Measurements from ENCODE around the gene KRTAP5-3. TPM values are rescaled to one million over a fixed set of nuclear protein-coding genes. Genes with fewer than 3 reads are reported as not detected.

Gene KRTAP5-3
- total RNA-seq, 1 experiment from 2014 or later: not detected

DNA sequence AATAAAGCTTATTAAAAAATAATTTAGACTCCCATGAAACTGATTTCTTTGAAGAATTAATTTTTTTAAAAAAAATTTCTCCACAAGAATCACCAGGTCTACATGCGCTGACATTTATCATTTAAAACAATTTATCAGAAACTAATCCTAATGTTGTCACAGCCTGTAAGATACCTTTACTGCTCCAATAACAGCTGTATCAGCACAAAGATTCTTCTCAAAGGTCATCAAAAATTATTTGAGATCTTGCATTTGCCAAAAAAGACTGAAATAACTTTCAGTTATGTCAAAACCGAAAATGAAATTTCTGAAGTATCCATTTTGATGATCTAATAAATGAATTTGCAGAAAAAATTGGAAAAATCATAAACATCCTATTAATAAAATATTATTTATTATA, 29.4 kb upstream of the KRTAP5-3 start:
- Histone ChIP-seq H3K36me3 (replicated peaks; ENCODE audit: control insufficient read depth, insufficient read depth, low read length) (no peaks in the 10 kb centered on the region), H3K4me3 (ENCODE audit: insufficient read depth, low read depth, low read length) (no peak overlapping the region), H3K27me3 (ENCODE audit: control insufficient read depth, insufficient read depth, low read length) (no peaks in the 10 kb centered on the region; the same call in 1 of the 2 replicates)
- no peak for DNase-seq

DNA sequence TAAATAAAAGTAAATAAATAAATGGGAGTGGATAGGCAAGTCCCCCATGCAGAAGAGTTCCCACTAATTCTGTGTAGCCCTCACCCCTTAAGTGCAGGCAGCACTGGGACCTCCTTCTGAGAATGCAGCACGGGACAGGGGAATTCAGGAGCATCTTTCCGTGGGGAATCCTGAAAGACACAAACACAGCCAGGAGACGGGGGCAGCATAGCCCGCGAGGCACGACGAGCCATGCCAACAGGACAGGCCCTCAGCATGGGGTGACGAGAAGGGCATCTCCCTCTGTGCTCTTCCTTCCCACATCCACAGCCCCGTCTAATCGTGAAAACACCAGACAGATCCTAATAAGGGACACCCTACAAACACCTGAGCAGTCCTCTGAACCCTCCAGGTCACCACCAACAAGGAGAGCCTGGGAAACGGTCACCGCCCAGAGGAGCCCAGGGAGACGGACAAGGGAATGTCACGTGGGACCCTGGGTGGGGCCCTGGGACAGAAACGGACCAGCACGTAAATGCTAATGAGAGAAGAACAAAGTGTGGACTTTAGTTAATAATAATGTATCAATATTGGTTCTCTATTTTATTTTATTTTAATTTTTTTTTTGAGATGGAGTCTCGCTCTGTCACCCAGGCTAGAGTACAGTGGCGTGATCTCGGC, 28.2 kb upstream of the KRTAP5-3 start:
- DNase-seq: no peak
- H3K36me3 ChIP-seq (replicated peaks; ENCODE audit: control insufficient read depth, insufficient read depth, low read length): no peaks in the 10 kb centered on the region
- H3K4me3 ChIP-seq (ENCODE audit: insufficient read depth, low read depth, low read length): no peak overlapping the region
- H3K27me3 ChIP-seq (ENCODE audit: control insufficient read depth, insufficient read depth, low read length): no peaks in the 10 kb centered on the region; the same call in 1 of the 2 replicates

DNA sequence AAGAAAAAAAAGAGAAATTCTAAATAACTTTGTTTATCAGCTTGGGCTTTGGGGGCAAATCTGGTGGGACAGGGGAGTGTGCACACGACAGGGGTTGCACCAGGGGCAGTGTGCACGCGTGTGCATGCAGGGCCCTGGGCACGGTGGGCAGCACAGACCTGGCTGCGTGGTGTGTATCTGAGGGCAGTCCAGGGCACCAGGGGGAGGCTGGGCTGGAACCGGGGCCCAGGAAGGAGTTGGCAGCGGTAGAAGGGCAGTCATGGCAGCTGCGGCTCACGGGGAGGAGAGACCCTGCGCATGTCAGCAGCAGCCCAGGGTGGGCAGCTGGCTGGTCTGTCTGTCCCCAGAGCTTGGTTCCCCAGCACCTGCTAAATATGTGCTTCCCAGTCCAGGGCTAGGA, 25.6 kb upstream of the KRTAP5-3 start:
- no peak for DNase-seq
- Histone ChIP-seq H3K4me3 (ENCODE audit: insufficient read depth, low read depth, low read length) (no peak overlapping the region), H3K36me3 (replicated peaks; ENCODE audit: control insufficient read depth, insufficient read depth, low read length) (no peaks in the 10 kb centered on the region), H3K27me3 (ENCODE audit: control insufficient read depth, insufficient read depth, low read length) (no peaks in the 10 kb centered on the region; the same call in 1 of the 2 replicates)

DNA sequence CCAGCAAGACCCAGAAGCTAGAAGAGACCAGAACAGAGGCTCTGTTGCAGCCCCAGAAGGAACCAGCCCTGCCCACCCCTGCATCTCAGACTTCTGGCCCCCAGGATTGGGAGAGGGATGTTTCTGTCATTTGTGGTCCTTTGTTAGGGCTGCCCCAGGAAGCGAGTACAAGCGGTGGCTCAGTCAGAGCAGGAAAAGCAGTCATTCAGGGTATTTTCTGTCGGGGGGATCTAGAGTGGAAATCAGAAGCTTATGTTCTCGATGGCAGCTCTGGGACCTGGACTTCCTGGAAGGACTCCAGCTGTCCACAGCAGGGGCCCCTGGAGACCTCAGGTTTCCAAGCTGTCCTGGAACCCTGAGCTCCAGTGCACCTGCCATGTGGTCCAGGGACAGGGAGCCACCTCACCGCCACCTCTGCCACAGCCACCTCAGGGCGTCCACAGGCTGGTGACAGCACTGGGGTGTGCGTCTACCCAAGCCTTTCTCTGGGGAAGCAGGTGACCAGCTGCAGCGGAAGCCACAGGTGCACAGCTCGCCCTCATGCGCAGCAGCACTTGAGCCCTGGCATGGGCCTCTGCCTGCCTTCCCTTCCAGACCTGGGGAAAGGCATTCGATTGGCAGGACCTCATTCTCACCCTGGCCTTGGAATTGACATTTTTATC, 23.9 kb upstream of the KRTAP5-3 start:
- Histone ChIP-seq H3K27me3 (ENCODE audit: control insufficient read depth, insufficient read depth, low read length) (no peaks in the 10 kb centered on the region; the same call in none of the 2 replicates), H3K36me3 (replicated peaks; ENCODE audit: control insufficient read depth, insufficient read depth, low read length) (no peaks in the 10 kb centered on the region), H3K4me3 (ENCODE audit: insufficient read depth, low read depth, low read length) (no peak overlapping the region)
- no peak for DNase-seq

DNA sequence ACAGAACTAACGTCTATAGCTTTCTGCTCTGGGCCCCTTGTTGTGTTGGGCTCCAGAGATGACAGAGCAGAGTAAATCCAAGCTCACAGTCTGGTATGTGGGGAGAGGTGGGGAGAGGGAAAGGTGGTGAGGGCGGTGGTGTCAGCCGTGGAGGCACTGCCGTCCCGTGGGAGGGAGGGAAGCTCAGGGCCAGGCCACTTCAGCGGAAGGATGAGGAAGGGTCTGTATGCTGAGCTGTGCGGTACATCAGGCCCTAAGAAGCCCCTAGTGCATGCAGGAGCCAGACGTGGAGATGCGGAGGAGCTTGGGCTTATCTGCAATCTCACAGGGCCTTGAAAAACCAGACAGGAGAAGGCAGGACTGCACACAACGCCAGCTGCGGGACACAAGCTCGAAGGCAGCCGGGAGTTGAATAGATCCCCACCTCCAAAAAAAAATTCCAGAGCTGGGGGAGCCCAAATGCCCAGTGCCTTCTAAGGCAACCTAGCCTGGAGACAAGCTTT, 22.9 kb upstream of the KRTAP5-3 start:
- no peak for DNase-seq
- H3K36me3 ChIP-seq (replicated peaks; ENCODE audit: control insufficient read depth, insufficient read depth, low read length): no peaks in the 10 kb centered on the region
- H3K27me3 ChIP-seq (ENCODE audit: control insufficient read depth, insufficient read depth, low read length): no peaks in the 10 kb centered on the region; the same call in none of the 2 replicates
- no peak overlapping the region for H3K4me3 ChIP-seq (ENCODE audit: insufficient read depth, low read depth, low read length)

DNA sequence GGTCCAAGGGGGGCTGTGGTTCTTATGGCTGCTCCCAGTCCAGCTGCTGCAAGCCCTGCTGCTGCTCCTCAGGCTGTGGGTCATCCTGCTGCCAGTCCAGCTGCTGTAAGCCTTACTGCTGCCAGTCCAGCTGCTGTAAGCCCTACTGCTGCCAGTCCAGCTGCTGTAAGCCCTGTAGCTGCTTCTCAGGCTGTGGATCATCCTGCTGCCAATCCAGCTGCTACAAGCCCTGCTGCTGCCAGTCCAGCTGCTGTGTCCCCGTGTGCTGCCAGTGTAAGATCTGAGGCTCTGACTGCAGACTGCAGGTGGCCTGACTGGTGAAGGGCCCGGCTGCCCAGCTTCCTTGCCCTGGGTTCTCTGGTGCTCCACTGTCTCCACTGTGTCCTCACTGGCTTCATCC, 22.0 kb upstream of the KRTAP5-3 start:
- Histone ChIP-seq H3K27me3 (ENCODE audit: control insufficient read depth, insufficient read depth, low read length) (no peaks in the 10 kb centered on the region; the same call in none of the 2 replicates), H3K36me3 (replicated peaks; ENCODE audit: control insufficient read depth, insufficient read depth, low read length) (no peaks in the 10 kb centered on the region), H3K4me3 (ENCODE audit: insufficient read depth, low read depth, low read length) (no peak overlapping the region)
- no peak for DNase-seq

DNA sequence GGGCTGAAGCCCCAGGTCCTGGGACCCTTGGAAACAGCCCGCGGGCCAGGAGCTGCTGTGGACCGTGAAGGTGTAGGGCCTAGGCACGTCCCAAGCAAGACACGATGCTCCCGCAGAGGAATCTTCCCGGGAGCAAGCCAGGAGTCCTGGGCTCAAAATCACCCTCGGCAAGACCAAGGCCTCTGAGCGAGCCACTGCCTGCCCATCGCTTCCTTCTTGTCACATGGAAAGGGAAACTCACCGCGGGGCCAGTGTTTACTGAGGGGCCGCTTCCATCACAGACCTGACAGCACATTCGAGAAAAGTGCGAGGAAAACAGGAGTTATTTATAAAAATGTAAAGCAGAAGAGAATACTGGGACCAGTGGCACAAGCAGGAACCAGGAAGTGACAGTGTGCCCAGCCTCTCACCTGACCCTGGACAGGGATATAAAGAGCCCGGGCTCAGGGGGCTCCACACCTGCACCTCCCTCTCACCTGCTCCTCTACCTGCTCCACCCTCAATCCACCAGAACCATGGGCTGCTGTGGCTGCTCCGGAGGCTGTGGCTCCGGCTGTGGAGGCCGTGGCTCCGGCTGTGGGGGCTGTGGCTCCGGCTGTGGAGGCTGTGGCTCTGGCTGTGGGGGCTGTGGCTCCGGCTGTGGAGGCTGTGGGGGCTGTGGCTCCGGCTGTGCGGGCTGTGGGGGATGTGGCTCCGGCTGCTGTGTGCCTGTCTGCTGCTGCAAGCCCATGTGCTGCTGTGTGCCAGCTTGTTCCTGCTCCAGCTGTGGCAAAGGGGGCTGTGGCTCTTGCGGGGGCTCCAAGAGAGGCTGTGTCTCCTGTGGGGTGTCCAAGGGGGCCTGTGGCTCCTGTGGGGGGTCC, 21.3 kb upstream of the KRTAP5-3 start, which contains the start of gene KRTAP5-5:
KRTAP5-5 (plus strand) TSS at position 450 of the 860 bp plus-strand sequence; CDS start at position 516, 66 bp downstream.
- Histone ChIP-seq H3K36me3 (replicated peaks; ENCODE audit: control insufficient read depth, insufficient read depth, low read length) (no peaks in the 10 kb centered on the region), H3K27me3 (ENCODE audit: control insufficient read depth, insufficient read depth, low read length) (no peaks in the 10 kb centered on the region; the same call in none of the 2 replicates), H3K4me3 (ENCODE audit: insufficient read depth, low read depth, low read length) (no peak within 1 kb of the TSS)
- DNase-seq: peak; percentile 50

DNA sequence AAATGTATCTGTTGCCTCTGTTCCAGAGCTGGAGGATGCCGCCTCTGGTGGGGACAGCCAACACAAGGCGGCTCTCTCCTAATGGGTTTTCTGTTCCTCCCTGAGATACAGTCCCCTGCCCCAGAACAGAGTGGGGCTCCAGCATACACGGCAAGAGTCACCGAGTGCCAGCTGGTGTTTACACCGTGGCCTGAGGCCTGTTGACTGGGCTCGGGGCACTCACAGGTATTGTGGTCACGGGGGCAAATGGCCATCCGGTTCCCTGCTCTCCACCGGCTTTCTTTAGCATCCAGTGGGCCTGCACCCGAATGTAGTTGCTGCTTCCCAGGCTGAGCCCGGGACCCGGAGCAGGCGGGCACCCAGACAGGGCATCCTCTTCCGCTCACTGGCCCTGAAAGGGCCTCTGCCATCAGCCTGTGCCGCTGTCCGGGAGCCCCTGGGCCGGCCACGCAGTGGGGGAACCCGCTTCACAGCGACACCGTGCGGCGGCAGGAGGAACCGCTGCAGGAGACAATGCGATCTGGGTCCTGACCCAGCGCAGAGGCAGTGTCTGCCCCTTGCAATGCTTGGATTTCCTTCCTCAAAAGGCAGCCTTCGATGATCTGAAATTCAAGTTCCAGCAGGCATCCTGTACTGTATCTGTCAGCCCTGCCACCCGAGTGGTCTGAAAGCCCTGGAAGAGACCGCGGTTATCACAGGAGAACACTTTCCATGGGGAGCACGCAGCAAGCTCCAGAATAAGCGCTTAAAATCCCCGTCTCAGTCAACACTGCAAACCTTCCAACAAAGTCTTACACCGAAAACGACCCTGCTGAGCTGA, 20.5 kb upstream of the KRTAP5-3 start:
- Histone ChIP-seq H3K4me3 (ENCODE audit: insufficient read depth, low read depth, low read length) (no peak overlapping the region), H3K27me3 (ENCODE audit: control insufficient read depth, insufficient read depth, low read length) (no peaks in the 10 kb centered on the region; the same call in none of the 2 replicates), H3K36me3 (replicated peaks; ENCODE audit: control insufficient read depth, insufficient read depth, low read length) (no peaks in the 10 kb centered on the region)
- peak; percentile 97 for DNase-seq

DNA sequence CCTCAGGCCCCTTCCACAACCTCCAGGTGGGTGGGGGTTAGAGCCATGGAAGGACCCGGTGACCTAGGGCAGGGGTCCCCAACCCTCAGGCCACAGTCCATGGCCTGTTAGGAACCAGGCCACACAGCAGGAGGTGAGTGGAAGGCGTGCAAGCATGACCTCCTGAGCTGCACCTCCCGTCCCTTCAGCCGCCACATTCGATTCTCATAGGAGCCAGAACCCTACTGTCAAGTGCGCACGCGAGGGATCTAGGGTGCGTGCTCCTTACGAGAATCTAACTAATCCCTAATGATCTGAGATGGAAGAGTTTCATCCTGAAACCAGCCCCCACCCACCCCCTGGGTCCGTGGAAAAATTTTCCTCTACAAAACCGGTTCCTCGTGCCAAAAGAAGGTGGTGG, 17.3 kb upstream of the KRTAP5-3 start:
- DNase-seq: no peak
- H3K36me3 ChIP-seq (replicated peaks; ENCODE audit: control insufficient read depth, insufficient read depth, low read length): no peaks in the 10 kb centered on the region
- H3K4me3 ChIP-seq (ENCODE audit: insufficient read depth, low read depth, low read length): no peak overlapping the region
- H3K27me3 ChIP-seq (ENCODE audit: control insufficient read depth, insufficient read depth, low read length): no peaks in the 10 kb centered on the region; the same call in none of the 2 replicates

DNA sequence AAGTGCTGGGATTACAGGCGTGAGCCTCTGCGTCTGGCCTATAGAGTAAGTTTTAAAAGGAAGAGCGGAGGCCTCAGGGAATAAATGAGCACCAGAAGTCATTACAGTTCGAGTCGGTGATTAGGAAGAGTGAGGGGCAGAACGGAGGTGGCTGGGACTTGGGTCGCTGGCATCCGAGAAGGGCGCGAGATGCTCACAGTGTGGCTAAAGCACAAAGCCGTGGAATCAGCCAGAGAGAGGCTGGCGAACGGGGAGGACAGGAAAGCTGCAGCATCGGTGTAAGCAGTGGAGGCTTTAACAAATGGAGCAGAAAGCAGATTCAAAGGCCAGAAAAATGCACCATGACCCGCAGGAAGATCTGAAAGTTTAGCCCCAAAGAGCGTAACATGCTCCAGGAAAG, 16.4 kb upstream of the KRTAP5-3 start:
- H3K4me3 ChIP-seq (ENCODE audit: insufficient read depth, low read depth, low read length): no peak overlapping the region
- H3K36me3 ChIP-seq (replicated peaks; ENCODE audit: control insufficient read depth, insufficient read depth, low read length): no peaks in the 10 kb centered on the region
- DNase-seq: no peak
- no peaks in the 10 kb centered on the region; the same call in none of the 2 replicates for H3K27me3 ChIP-seq (ENCODE audit: control insufficient read depth, insufficient read depth, low read length)

DNA sequence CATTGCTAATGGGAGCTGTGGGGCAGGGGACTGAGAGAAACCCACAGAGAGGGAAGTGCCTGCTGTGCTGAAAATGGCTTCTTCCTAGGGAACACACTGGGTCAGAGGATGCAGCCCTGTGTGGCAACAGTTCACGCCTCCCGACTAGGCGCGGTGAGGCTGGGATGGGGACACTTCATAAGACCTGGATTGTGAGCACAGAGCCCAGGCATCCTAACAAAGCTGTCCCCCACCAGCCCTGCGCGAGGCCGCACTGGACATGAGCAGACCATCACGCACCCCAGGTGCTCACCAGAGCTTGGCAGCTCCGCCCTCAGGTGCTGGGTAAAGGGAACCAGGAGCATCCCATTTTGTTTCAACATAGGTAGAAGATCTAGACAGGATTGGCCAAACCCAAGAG, 15.5 kb upstream of the KRTAP5-3 start:
- Histone ChIP-seq H3K36me3 (replicated peaks; ENCODE audit: control insufficient read depth, insufficient read depth, low read length) (no peaks in the 10 kb centered on the region), H3K27me3 (ENCODE audit: control insufficient read depth, insufficient read depth, low read length) (no peaks in the 10 kb centered on the region; the same call in none of the 2 replicates), H3K4me3 (ENCODE audit: insufficient read depth, low read depth, low read length) (no peak overlapping the region)
- DNase-seq: no peak

DNA sequence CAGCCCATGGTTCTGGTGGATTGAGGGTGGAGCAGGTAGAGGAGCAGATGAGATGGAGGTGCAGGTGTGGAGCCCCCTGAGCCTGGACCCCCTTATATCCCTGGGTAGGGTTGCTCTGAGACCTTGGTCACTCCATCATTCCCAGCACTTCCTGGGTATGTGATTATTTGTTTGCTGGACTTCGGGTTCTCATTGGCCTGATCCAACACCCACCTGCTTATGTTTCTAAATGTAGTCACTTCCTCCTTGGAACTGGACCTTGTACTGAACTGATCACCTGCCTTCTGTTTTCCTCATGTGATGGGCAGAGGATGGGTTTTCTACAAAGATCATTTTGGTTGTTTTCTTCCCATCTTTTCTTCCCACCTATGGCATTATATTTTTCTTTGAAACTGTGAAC, 13.8 kb upstream of the KRTAP5-3 start, which contains the start of gene KRTAP5-4:
KRTAP5-4 (minus strand) TSS at position 53 of the 400 bp plus-strand sequence; CDS start at position 8, 45 bp downstream.
- Histone ChIP-seq H3K27me3 (ENCODE audit: control insufficient read depth, insufficient read depth, low read length) (no peaks in the 10 kb centered on the region; the same call in 1 of the 2 replicates), H3K36me3 (replicated peaks; ENCODE audit: control insufficient read depth, insufficient read depth, low read length) (no peaks in the 10 kb centered on the region), H3K4me3 (ENCODE audit: insufficient read depth, low read depth, low read length) (no peak within 1 kb of the TSS)
- no peak for DNase-seq

DNA sequence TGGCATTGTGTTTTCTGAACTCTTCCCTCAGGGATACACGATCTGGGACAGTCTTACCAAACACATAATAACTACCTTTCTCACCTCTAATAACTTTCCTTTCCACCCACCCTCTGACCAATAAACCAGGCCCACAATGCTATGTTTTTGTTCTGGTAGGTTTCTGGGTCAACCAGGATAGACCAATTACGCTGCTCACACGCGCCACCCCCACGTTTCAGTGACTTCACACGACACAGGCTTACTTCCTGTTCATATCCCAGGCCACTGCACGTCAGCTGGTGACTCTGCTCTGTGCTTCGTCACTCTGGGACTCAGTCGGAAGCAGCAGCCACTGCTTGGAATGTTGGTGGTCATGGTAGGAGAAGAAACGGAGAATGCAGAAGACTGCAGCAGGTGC, 11.2 kb upstream of the KRTAP5-3 start:
- H3K4me3 ChIP-seq (ENCODE audit: insufficient read depth, low read depth, low read length): no peak overlapping the region
- DNase-seq: no peak
- no peaks in the 10 kb centered on the region for H3K27me3 ChIP-seq (ENCODE audit: control insufficient read depth, insufficient read depth, low read length)

More for the DNA sequence above, 11.2 kb upstream of the KRTAP5-3 start:
- no peaks in the 10 kb centered on the region for H3K36me3 ChIP-seq (replicated peaks; ENCODE audit: control insufficient read depth, insufficient read depth, low read length)

Data from H7 (cell line).